Measurements from ENCODE around the gene CCDC183.

CCDC183 gene

DNA sequence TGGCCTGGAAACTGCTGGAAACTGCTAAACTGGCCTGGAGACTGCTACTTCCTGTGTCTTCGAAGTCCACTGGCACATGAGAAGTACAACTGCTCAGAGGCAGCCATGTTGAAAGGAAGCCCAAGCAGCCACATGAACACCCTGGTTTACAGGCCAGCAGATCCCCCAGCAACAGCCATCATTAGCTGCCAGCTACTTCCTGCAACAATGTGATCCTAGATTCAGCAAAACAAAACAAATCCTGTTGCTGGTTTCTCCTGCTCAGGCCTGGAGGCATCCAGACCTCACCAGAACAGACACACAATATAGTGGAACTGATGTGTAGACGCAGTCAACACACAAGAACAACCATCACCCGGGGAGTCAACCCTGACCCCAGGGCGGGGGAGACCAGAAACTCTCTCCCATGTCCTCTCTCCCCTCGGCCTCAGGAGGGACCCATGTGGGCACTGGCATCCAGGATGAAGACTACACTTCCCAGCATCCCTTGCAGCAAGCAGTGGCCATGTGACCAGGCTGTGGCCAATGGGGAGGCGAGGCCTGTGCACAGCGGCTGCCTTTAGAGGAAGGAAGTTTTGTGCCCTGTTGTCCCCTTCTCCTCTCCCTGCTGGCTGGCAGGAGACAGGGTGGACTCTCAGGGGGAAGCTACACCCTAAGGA, 22.6 kb upstream of the CCDC183 start:
- H3K27ac ChIP-seq (ENCODE audit: low read depth, low read length) = no peak overlapping the region
- no CpG with 5 or more reads among the region's 7 CpGs for WGBS (ENCODE audit: extremely low coverage, insufficient coverage, low lambda C conversion rate)
- H3K4me1 ChIP-seq (ENCODE audit: control insufficient read depth, low read depth, low read length) = no peaks in the 10 kb centered on the region
- no peak overlapping the region for H2BK120ac ChIP-seq (ENCODE audit: low read depth, low read length)
- H2AK5ac ChIP-seq (ENCODE audit: low read length) = no peak overlapping the region
- no peaks in the 10 kb centered on the region for H3K79me1 ChIP-seq (ENCODE audit: low read length)
- no peaks in the 10 kb centered on the region for H3K27me3 ChIP-seq (ENCODE audit: insufficient read depth, low read length, poor library complexity)
- H3K4me2 ChIP-seq (ENCODE audit: low read length) = no peak overlapping the region
- H2BK5ac ChIP-seq (ENCODE audit: low read length) = no peak overlapping the region
- H3K56ac ChIP-seq (ENCODE audit: low read length) = no peak overlapping the region
- H4K5ac ChIP-seq (ENCODE audit: low read length) = no peak overlapping the region
- H4K8ac ChIP-seq (ENCODE audit: low read depth, low read length) = no peak overlapping the region
- no peak overlapping the region for H3K18ac ChIP-seq (ENCODE audit: low read length)
- H3K23ac ChIP-seq (ENCODE audit: low read length) = no peak overlapping the region
- no peak overlapping the region for H3K9ac ChIP-seq (ENCODE audit: low read length)
- no peak overlapping the region for H3K4me3 ChIP-seq (ENCODE audit: low read length)
- peak; percentile 80 for DNase-seq
- H3K4ac ChIP-seq (ENCODE audit: low read depth, low read length) = no peak overlapping the region
- H2BK15ac ChIP-seq (replicated peaks; ENCODE audit: low read depth) = no peak overlapping the region
- H3K36me3 ChIP-seq (ENCODE audit: control insufficient read depth, insufficient read depth, low read length) = no peaks in the 10 kb centered on the region
- H3K79me2 ChIP-seq (ENCODE audit: control insufficient read depth, insufficient read depth, low read length) = no peaks in the 10 kb centered on the region

DNA sequence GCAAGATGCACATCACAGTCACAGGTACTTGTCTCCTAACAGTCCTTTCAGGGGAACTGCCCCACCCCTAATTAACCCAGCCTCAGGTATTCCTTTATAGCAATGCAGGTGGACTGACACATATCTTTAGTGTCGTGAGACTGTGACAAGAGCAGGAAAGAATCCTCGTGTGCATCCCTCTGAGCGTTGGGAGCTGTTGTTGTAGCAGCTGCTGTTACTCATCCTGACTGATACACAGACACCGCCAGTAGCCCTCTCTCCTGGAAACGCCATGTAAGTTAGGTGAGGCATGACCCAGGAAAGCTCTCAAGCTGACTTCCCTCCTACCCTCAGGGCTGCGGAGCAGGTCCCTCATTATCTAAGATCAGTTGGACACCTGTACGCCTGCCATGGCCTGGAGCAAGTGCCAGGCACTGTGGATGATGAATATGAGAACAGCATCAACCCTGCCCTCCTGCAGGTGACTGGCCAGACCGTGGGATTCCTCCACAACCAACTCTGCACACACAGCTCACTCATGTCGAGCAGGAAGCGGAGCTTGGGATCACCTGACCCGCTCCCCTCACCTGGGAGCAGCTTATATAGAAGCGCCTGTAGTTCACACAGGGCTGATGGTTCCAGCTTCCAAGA, 21.6 kb upstream of the CCDC183 start:
- Histone ChIP-seq H3K36me3 (ENCODE audit: control insufficient read depth, insufficient read depth, low read length) (no peaks in the 10 kb centered on the region), H3K18ac (ENCODE audit: low read length) (no peak overlapping the region), H3K79me2 (ENCODE audit: control insufficient read depth, insufficient read depth, low read length) (no peaks in the 10 kb centered on the region), H3K4me2 (ENCODE audit: low read length) (no peak overlapping the region), H2AK5ac (ENCODE audit: low read length) (no peak overlapping the region), H2BK5ac (ENCODE audit: low read length) (no peak overlapping the region), H3K27me3 (ENCODE audit: insufficient read depth, low read length, poor library complexity) (no peaks in the 10 kb centered on the region), H3K4me1 (ENCODE audit: control insufficient read depth, low read depth, low read length) (no peaks in the 10 kb centered on the region), H3K79me1 (ENCODE audit: low read length) (no peaks in the 10 kb centered on the region), H4K8ac (ENCODE audit: low read depth, low read length) (no peak overlapping the region), H3K27ac (ENCODE audit: low read depth, low read length) (no peak overlapping the region), H2BK120ac (ENCODE audit: low read depth, low read length) (no peak overlapping the region), H3K4ac (ENCODE audit: low read depth, low read length) (no peak overlapping the region), H4K5ac (ENCODE audit: low read length) (no peak overlapping the region), H2BK15ac (replicated peaks; ENCODE audit: low read depth) (no peak overlapping the region), H3K23ac (ENCODE audit: low read length) (no peak overlapping the region), H3K9ac (ENCODE audit: low read length) (no peak overlapping the region), H3K4me3 (ENCODE audit: low read length) (no peak overlapping the region), H3K56ac (ENCODE audit: low read length) (no peak overlapping the region)
- no peak for DNase-seq
- no CpG with 5 or more reads among the region's 12 CpGs for WGBS (ENCODE audit: extremely low coverage, insufficient coverage, low lambda C conversion rate)

- Histone ChIP-seq H3K4me1 (ENCODE audit: control insufficient read depth, low read depth, low read length) (no peaks in the 10 kb centered on the region), H3K56ac (ENCODE audit: low read length) (no peak overlapping the region), H3K79me1 (ENCODE audit: low read length) (no peaks in the 10 kb centered on the region), H2BK120ac (ENCODE audit: low read depth, low read length) (no peak overlapping the region), H2AK5ac (ENCODE audit: low read length) (no peak overlapping the region), H3K18ac (ENCODE audit: low read length) (no peak overlapping the region), H3K27ac (ENCODE audit: low read depth, low read length) (no peak overlapping the region), H3K23ac (ENCODE audit: low read length) (no peak overlapping the region), H3K4ac (ENCODE audit: low read depth, low read length) (no peak overlapping the region), H3K4me2 (ENCODE audit: low read length) (no peak overlapping the region), H3K36me3 (ENCODE audit: control insufficient read depth, insufficient read depth, low read length) (no peaks in the 10 kb centered on the region), H4K8ac (ENCODE audit: low read depth, low read length) (no peak overlapping the region), H4K5ac (ENCODE audit: low read length) (no peak overlapping the region), H3K4me3 (ENCODE audit: low read length) (no peak overlapping the region), H3K27me3 (ENCODE audit: insufficient read depth, low read length, poor library complexity) (no peaks in the 10 kb centered on the region), H3K79me2 (ENCODE audit: control insufficient read depth, insufficient read depth, low read length) (no peaks in the 10 kb centered on the region), H2BK5ac (ENCODE audit: low read length) (no peak overlapping the region), H2BK15ac (replicated peaks; ENCODE audit: low read depth) (no peak overlapping the region), H3K9ac (ENCODE audit: low read length) (no peak overlapping the region)
- WGBS (ENCODE audit: extremely low coverage, insufficient coverage, low lambda C conversion rate) = no CpG with 5 or more reads among the region's 6 CpGs
- no peak for DNase-seq
These were observed 20.9 kb upstream of the CCDC183 start for GRCh38 chr9:136775191-136775590.

DNA sequence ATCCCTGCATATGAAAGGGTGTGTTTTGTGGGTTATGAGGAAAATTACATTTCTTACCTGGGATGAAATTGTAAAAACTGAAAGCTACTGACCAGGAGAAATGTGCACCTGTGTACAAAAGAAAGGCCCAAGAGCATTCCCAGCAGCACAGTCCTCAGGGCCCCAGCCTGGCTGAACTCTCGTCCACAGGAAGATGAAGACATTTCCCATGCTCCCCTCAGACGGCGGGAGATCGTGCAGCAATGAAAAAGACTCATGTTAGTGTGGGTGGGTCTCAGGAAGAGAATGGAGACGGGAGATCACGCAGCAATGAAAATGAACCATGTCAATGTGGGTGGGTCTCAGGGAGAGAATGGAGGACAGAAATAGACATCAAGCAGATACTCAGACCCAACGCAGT, 19.2 kb upstream of the CCDC183 start:
- no peak for DNase-seq
- Histone ChIP-seq H3K79me2 (ENCODE audit: control insufficient read depth, insufficient read depth, low read length) (no peaks in the 10 kb centered on the region), H3K23ac (ENCODE audit: low read length) (no peak overlapping the region), H3K4ac (ENCODE audit: low read depth, low read length) (no peak overlapping the region), H3K79me1 (ENCODE audit: low read length) (no peaks in the 10 kb centered on the region), H3K4me1 (ENCODE audit: control insufficient read depth, low read depth, low read length) (no peaks in the 10 kb centered on the region), H3K9ac (ENCODE audit: low read length) (no peak overlapping the region), H3K36me3 (ENCODE audit: control insufficient read depth, insufficient read depth, low read length) (no peaks in the 10 kb centered on the region), H2BK5ac (ENCODE audit: low read length) (no peak overlapping the region), H3K27ac (ENCODE audit: low read depth, low read length) (no peak overlapping the region), H4K8ac (ENCODE audit: low read depth, low read length) (no peak overlapping the region), H4K5ac (ENCODE audit: low read length) (no peak overlapping the region), H2AK5ac (ENCODE audit: low read length) (no peak overlapping the region), H2BK15ac (replicated peaks; ENCODE audit: low read depth) (no peak overlapping the region), H3K4me2 (ENCODE audit: low read length) (no peak overlapping the region), H3K27me3 (ENCODE audit: insufficient read depth, low read length, poor library complexity) (no peaks in the 10 kb centered on the region), H3K56ac (ENCODE audit: low read length) (no peak overlapping the region), H3K4me3 (ENCODE audit: low read length) (no peak overlapping the region), H2BK120ac (ENCODE audit: low read depth, low read length) (no peak overlapping the region), H3K18ac (ENCODE audit: low read length) (no peak overlapping the region)
- no CpG with 5 or more reads among the region's 7 CpGs for whole genome bisulfite sequencing (ENCODE audit: extremely low coverage, insufficient coverage, low lambda C conversion rate)

GRCh38 chr9:136777359-136777758, 18.8 kb upstream of the CCDC183 start:
- H4K8ac ChIP-seq (ENCODE audit: low read depth, low read length) = no peak overlapping the region
- no peak overlapping the region for H2BK15ac ChIP-seq (replicated peaks; ENCODE audit: low read depth)
- no CpG with 5 or more reads among the region's 14 CpGs for WGBS (ENCODE audit: extremely low coverage, insufficient coverage, low lambda C conversion rate)
- H2BK120ac ChIP-seq (ENCODE audit: low read depth, low read length) = no peak overlapping the region
- H3K23ac ChIP-seq (ENCODE audit: low read length) = no peak overlapping the region
- H3K27me3 ChIP-seq (ENCODE audit: insufficient read depth, low read length, poor library complexity) = no peaks in the 10 kb centered on the region
- no peak overlapping the region for H3K27ac ChIP-seq (ENCODE audit: low read depth, low read length)
- H3K56ac ChIP-seq (ENCODE audit: low read length) = no peak overlapping the region
- H3K79me1 ChIP-seq (ENCODE audit: low read length) = no peaks in the 10 kb centered on the region
- no peak overlapping the region for H2AK5ac ChIP-seq (ENCODE audit: low read length)
- no peak overlapping the region for H3K4me3 ChIP-seq (ENCODE audit: low read length)
- H3K4ac ChIP-seq (ENCODE audit: low read depth, low read length) = no peak overlapping the region
- H3K9ac ChIP-seq (ENCODE audit: low read length) = no peak overlapping the region
- H3K4me1 ChIP-seq (ENCODE audit: control insufficient read depth, low read depth, low read length) = no peaks in the 10 kb centered on the region
- DNase-seq = no peak
- H3K36me3 ChIP-seq (ENCODE audit: control insufficient read depth, insufficient read depth, low read length) = no peaks in the 10 kb centered on the region
- no peak overlapping the region for H3K4me2 ChIP-seq (ENCODE audit: low read length)
- H4K5ac ChIP-seq (ENCODE audit: low read length) = no peak overlapping the region
- no peak overlapping the region for H3K18ac ChIP-seq (ENCODE audit: low read length)
- no peaks in the 10 kb centered on the region for H3K79me2 ChIP-seq (ENCODE audit: control insufficient read depth, insufficient read depth, low read length)
- no peak overlapping the region for H2BK5ac ChIP-seq (ENCODE audit: low read length)

GRCh38 chr9:136779808-136780207, 16.3 kb upstream of the CCDC183 start:
- Histone ChIP-seq H3K36me3 (ENCODE audit: control insufficient read depth, insufficient read depth, low read length) (no peaks in the 10 kb centered on the region), H3K4ac (ENCODE audit: low read depth, low read length) (no peak overlapping the region), H3K9ac (ENCODE audit: low read length) (no peak overlapping the region), H3K27me3 (ENCODE audit: insufficient read depth, low read length, poor library complexity) (no peaks in the 10 kb centered on the region), H3K23ac (ENCODE audit: low read length) (no peak overlapping the region), H2BK120ac (ENCODE audit: low read depth, low read length) (no peak overlapping the region), H3K18ac (ENCODE audit: low read length) (no peak overlapping the region), H3K4me2 (ENCODE audit: low read length) (no peak overlapping the region), H2BK5ac (ENCODE audit: low read length) (no peak overlapping the region), H4K5ac (ENCODE audit: low read length) (no peak overlapping the region), H3K56ac (ENCODE audit: low read length) (no peak overlapping the region), H2AK5ac (ENCODE audit: low read length) (no peak overlapping the region), H3K79me1 (ENCODE audit: low read length) (no peaks in the 10 kb centered on the region), H4K8ac (ENCODE audit: low read depth, low read length) (no peak overlapping the region), H2BK15ac (replicated peaks; ENCODE audit: low read depth) (no peak overlapping the region), H3K27ac (ENCODE audit: low read depth, low read length) (no peak overlapping the region), H3K4me1 (ENCODE audit: control insufficient read depth, low read depth, low read length) (no peaks in the 10 kb centered on the region), H3K4me3 (ENCODE audit: low read length) (no peak overlapping the region), H3K79me2 (ENCODE audit: control insufficient read depth, insufficient read depth, low read length) (no peaks in the 10 kb centered on the region)
- DNase-seq = no peak
- no CpG with 5 or more reads among the region's 5 CpGs for WGBS (ENCODE audit: extremely low coverage, insufficient coverage, low lambda C conversion rate)
